Tibial nerve (tissue), 4 donors: ENCODE measurements around the gene VSX2. TPM values are rescaled to one million over a fixed set of nuclear protein-coding genes. Genes with fewer than 3 reads are reported as not detected.

Source experiments
- DNase-seq, 2 donors: peaks; one replicate each; pipeline ENCODE4 v3.0.0-alpha.2; 2019; ENCODE audit warnings: low spot score in 2 of 2
- H3K27ac ChIP-seq, 4 donors: fragments of 200-600 bp; sonication (generic) in 3 of 4; one replicate each; pipeline ENCODE4 v1.5.1; 2017 to 2019; ENCODE audit warnings: mild to moderate bottlenecking in 1 of 4
- H3K27me3 ChIP-seq, 2 donors: fragments of 200-600 bp; sonication (generic) in 1 of 2; one replicate each; pipeline versions ENCODE4 v1.5.1 to v1.6.0; 2017 to 2019
- H3K36me3 ChIP-seq, 3 donors: fragments of 200-600 bp; sonication (generic); one replicate each; pipeline ENCODE4 v1.5.1; 2018 to 2019
- H3K4me1 ChIP-seq, 4 donors: fragments of 200-600 bp; sonication (generic) in 3 of 4; one replicate each; pipeline ENCODE4 v1.5.1; 2017 to 2019
- H3K4me3 ChIP-seq, 4 donors: fragments of 200-600 bp; sonication (generic) in 3 of 4; one replicate each; pipeline ENCODE4 v1.5.1; 2017 to 2019; ENCODE audit warnings: mild to moderate bottlenecking in 1 of 4, moderate library complexity in 1 of 4
- H3K9me3 ChIP-seq, 4 donors: fragments of 200-600 bp; sonication (generic) in 3 of 4; one replicate each; pipeline ENCODE4 v1.5.1; 2017 to 2019
- EP300 ChIP-seq, 2 donors: sonication (generic); formaldehyde crosslinking; IDR thresholded peaks; one replicate each; pipeline ENCODE4 v1.6.1; 2017; ENCODE audit warnings: antibody characterized with exemption in 2 of 2, mild to moderate bottlenecking in 1 of 2
- POLR2A ChIP-seq, 2 donors: fragments of 450-650 bp; IDR thresholded peaks; one replicate each; pipeline ENCODE4 v1.6.1; 2017; ENCODE audit warnings: antibody characterized with exemption in 2 of 2, mild to moderate bottlenecking in 2 of 2, moderate library complexity in 2 of 2
- WGBS, 2 donors: methylation state at CpG; one replicate each; pipeline ENCODE4 v1.1.5; 2018; 5-methylcytosine and 5-hydroxymethylcytosine counted together
- small RNA-seq: library from RNA; depleted of rRNA; stranded (forward); fragments of <200 nt; gene quantifications from one replicate; pipeline ENCODE3, GENCODE V24; 2016
- total RNA-seq, 4 donors: library from RNA; depleted of rRNA; stranded (reverse); fragments of >200 nt; gene quantifications; one replicate each; pipeline ENCODE4 v1.1.0, GENCODE V29; 2016
- TF ChIP-seq, protein P1 (sequence below), 5 experiments: fragments of 200-600 bp in 3 of 5; fragments of 450-650 bp in 2 of 5; sonication (generic) in 3 of 5; IDR thresholded peaks; one replicate each; pipeline ENCODE4 v1.5.1; 2016 to 2019; ENCODE audit warnings: antibody characterized with exemption in 5 of 5, mild to moderate bottlenecking in 3 of 5, moderate library complexity in 2 of 5

VSX2 gene
- total RNA-seq, 4 donors from 2014 or later: not detected

DNA sequence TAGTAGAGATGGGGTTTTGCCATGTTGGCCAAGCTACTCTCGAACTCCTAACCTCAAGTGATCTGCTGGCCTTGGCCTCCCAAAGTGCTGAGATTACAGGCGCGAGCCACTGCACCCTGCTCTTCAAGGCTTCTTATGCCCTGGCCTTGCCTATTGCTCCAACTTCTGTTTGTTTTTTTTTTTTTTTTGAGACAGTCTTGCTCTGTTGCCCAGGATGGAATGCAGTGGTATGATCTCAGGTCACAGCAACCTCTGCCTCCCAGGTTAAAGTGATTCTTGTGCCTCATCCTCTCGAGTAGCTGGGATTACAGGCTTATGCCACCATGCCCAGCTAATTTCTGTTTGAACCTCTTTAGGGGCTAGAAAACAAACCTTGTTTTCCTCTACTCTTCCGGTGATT lies 69.4 kb downstream of the VSX2 start:
- Histone ChIP-seq H3K4me3 (no peak overlapping the region), H3K4me1 (no peaks in the 10 kb centered on the region), H3K27ac (no peak overlapping the region), H3K9me3 (no peaks in the 10 kb centered on the region), H3K36me3 (no peaks in the 10 kb centered on the region), H3K27me3 (no peaks in the 10 kb centered on the region)
- TF ChIP-seq POLR2A (IDR thresholded peaks at IDR 0.05): no peak
- WGBS, 2 donors: 75 to 85% methylated on average over 5 of the region's 5 CpGs
- DNase-seq: no peak

DNA sequence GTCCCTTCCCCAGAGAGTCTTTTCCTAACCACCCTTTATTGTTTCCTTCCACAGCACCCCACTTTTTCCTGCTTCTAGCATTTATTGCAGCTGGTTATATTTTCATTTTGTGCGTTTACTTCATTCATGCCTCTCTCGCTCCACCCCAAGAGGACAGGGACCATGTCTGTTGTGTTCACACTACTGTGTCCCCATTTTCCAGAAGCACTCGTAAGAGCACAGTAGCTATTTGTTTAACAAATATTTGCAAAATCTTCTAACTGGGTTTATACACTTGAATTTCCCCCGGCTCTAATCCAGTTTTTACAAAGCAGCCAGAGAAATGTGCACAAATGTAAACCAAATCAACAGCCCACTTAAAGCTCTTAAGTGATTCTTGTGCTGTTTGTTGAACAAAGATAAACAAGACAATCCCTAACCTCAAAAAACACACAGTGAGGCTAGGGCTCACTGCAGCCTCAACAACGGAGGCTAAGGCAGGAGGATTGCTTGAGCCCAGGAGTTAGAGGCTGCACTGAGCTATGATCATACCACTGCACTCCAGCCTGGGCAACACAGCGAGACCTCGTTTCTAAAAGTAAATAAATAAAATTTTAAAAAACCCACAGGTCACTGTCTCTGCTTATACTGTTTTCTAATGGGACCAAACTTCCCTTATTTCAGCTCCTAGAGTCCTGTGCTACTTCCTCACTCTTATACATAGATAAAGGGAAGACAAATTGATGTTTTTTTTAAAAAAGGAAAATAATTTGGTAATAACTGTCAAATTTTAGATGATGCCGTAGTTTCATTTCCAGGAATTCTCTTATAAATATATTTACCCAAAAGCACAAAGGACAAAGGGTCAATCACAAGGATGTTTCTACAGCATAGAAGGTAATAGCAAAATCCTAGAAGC lies 70.1 kb downstream of the VSX2 start:
- Histone ChIP-seq H3K9me3 (no peaks in the 10 kb centered on the region), H3K36me3 (no peaks in the 10 kb centered on the region), H3K4me1 (no peaks in the 10 kb centered on the region), H3K27ac (no peak overlapping the region), H3K27me3 (no peaks in the 10 kb centered on the region), H3K4me3 (no peak overlapping the region)
- no peak for DNase-seq
- TF ChIP-seq, protein P1, sequence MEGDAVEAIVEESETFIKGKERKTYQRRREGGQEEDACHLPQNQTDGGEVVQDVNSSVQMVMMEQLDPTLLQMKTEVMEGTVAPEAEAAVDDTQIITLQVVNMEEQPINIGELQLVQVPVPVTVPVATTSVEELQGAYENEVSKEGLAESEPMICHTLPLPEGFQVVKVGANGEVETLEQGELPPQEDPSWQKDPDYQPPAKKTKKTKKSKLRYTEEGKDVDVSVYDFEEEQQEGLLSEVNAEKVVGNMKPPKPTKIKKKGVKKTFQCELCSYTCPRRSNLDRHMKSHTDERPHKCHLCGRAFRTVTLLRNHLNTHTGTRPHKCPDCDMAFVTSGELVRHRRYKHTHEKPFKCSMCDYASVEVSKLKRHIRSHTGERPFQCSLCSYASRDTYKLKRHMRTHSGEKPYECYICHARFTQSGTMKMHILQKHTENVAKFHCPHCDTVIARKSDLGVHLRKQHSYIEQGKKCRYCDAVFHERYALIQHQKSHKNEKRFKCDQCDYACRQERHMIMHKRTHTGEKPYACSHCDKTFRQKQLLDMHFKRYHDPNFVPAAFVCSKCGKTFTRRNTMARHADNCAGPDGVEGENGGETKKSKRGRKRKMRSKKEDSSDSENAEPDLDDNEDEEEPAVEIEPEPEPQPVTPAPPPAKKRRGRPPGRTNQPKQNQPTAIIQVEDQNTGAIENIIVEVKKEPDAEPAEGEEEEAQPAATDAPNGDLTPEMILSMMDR (IDR thresholded peaks at IDR 0.05): no peak
- TF ChIP-seq EP300 (IDR thresholded peaks at IDR 0.05) (no peak), POLR2A (IDR thresholded peaks at IDR 0.05) (no peak)
- WGBS, 2 donors: 73 to 77% methylated on average over 8 of the region's 8 CpGs

DNA sequence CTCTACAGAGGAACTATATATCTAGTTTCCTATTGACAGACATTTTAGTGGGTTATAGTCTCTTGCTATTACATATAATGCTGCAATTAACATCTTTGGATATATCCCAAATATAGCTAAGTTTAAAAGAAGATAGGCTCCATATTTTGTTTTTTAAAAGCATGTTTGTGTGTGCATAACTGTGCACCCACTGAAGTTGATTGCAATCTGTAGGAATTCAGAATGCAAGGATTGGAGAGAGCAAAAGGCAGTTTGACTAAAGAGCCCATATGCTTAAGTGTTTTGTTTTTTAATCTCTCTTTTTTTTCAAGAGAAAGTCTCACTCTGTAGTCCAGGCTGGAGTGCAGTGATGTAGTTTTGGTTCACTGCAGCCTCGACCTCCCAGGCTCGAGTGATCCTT lies 72.9 kb downstream of the VSX2 start:
- TF ChIP-seq POLR2A (IDR thresholded peaks at IDR 0.05): no peak
- TF ChIP-seq EP300 (IDR thresholded peaks at IDR 0.05): no peak
- TF ChIP-seq, protein P1 (IDR thresholded peaks at IDR 0.05): no peak
- H3K27me3 ChIP-seq: no peaks in the 10 kb centered on the region
- H3K36me3 ChIP-seq: no peaks in the 10 kb centered on the region
- no peaks in the 10 kb centered on the region for H3K4me1 ChIP-seq
- DNase-seq: no peak
- no peak overlapping the region for H3K27ac ChIP-seq
- no peak overlapping the region for H3K4me3 ChIP-seq
- no peaks in the 10 kb centered on the region for H3K9me3 ChIP-seq
- 84 to 85% methylated on average over 2 of the region's 2 CpGs for WGBS, 2 donors

Small RNA genes within 50 kb of the gene (small RNA-seq; reads per million reads assigned to genes)
- not detected for gene AC006349.1

Other genes starting within 250 kb of the VSX2 start
- gene ENTPD5, start 220.2 kb upstream of the VSX2 start, total RNA-seq: 10 to 100 TPM in 2 of 4 donors, 1 to 10 TPM in 2; 8.0 to 12.9 (median 11.0) TPM
- gene BBOF1, start 220.1 kb upstream of the VSX2 start, total RNA-seq: 10 to 100 TPM in 1 of 4 donors, 1 to 10 TPM in 3; 3.7 to 22.8 (median 6.2) TPM
- gene ALDH6A1, start 155.0 kb upstream of the VSX2 start, total RNA-seq: 10 to 100 TPM; 40.5 to 95.7 (median 75.3) TPM
- gene LIN52, start 154.5 kb upstream of the VSX2 start, total RNA-seq: 10 to 100 TPM; 10.2 to 15.7 (median 12.7) TPM
- 10 to 100 TPM; 66.0 to 80.6 (median 73.3) TPM for gene ABCD4, start 63.5 kb downstream of the VSX2 start, total RNA-seq
- gene VRTN, start 109.0 kb downstream of the VSX2 start, total RNA-seq: not detected
- gene SYNDIG1L, start 186.8 kb downstream of the VSX2 start, total RNA-seq: not detected